GM23248 (cell line): ENCODE measurements around the gene ANKS1B. TPM values are rescaled to one million over a fixed set of nuclear protein-coding genes. Genes with fewer than 3 reads are reported as not detected.

Experiments used
- DNase-seq: peaks from one replicate; pipeline ENCODE4 v3.0.0-alpha.2; 2015
- H2AFZ ChIP-seq: fragments of 200-600 bp; sonication (generic); 2 replicates; pipeline ENCODE4 v1.6.1; 2016; ENCODE audit warnings: antibody characterized with exemption
- H3F3A ChIP-seq: fragments of 200-600 bp; sonication (generic); 2 replicates; pipeline ENCODE4 v1.6.1; 2016; ENCODE audit warnings: mild to moderate bottlenecking, antibody characterized with exemption, mixed run types; ENCODE audit not compliant: insufficient read depth
- H3K27ac ChIP-seq: fragments of 200-600 bp; sonication (generic); 2 replicates; pipeline ENCODE4 v1.5.1; 2016; ENCODE audit warnings: mild to moderate bottlenecking
- H3K27me3 ChIP-seq: fragments of 200-600 bp; sonication (generic); replicated peaks from 2 replicates; pipeline ENCODE4 v1.6.1; 2016; ENCODE audit warnings: mild to moderate bottlenecking; ENCODE audit not compliant: insufficient read depth
- H3K36me3 ChIP-seq: fragments of 200-600 bp; sonication (generic); 2 replicates; pipeline ENCODE4 v1.6.1; 2016; ENCODE audit warnings: low read depth, mild to moderate bottlenecking
- H3K4me1 ChIP-seq: fragments of 200-600 bp; sonication (generic); 2 replicates; pipeline ENCODE4 v1.6.1; 2016; ENCODE audit warnings: mild to moderate bottlenecking; ENCODE audit not compliant: insufficient read depth
- H3K4me2 ChIP-seq: fragments of 200-600 bp; sonication (generic); one replicate; pipeline ENCODE4 v1.6.1; 2016; ENCODE audit warnings: mild to moderate bottlenecking; ENCODE audit not compliant: unreplicated experiment
- H3K4me3 ChIP-seq: fragments of 200-600 bp; sonication (generic); 2 replicates; pipeline ENCODE4 v1.5.1; 2016; ENCODE audit warnings: mild to moderate bottlenecking
- H3K79me2 ChIP-seq: fragments of 200-600 bp; sonication (generic); 2 replicates; pipeline ENCODE4 v1.6.1; 2016; ENCODE audit warnings: mild to moderate bottlenecking; ENCODE audit not compliant: insufficient read depth
- H3K9ac ChIP-seq: fragments of 200-600 bp; sonication (generic); 2 replicates; pipeline ENCODE4 v1.6.1; 2016; ENCODE audit warnings: mild to moderate bottlenecking
- H3K9me2 ChIP-seq: fragments of 200-600 bp; sonication (generic); 2 replicates; pipeline ENCODE4 v1.6.1; 2016; ENCODE audit warnings: mixed run types, mild to moderate bottlenecking, moderate library complexity; ENCODE audit not compliant: insufficient read depth
- H3K9me3 ChIP-seq: fragments of 200-600 bp; sonication (generic); one replicate; pipeline ENCODE4 v1.6.1; 2017; ENCODE audit warnings: low read depth
- H4K20me1 ChIP-seq: fragments of 200-600 bp; sonication (generic); 2 replicates; pipeline ENCODE4 v1.6.0; 2016; ENCODE audit not compliant: insufficient read depth
- EZH2 ChIP-seq: fragments of 200-600 bp; sonication (generic); IDR thresholded peaks from 2 replicates; pipeline ENCODE4 v1.6.1; 2018; ENCODE audit warnings: antibody characterized with exemption, mild to moderate bottlenecking; ENCODE audit not compliant: insufficient read depth, poor library complexity, severe bottlenecking
- EZH2phosphoT487 ChIP-seq: fragments of 200-600 bp; sonication (generic); IDR thresholded peaks from 2 replicates; pipeline ENCODE4 v1.6.1; 2018; ENCODE audit warnings: antibody characterized with exemption, moderate library complexity, mild to moderate bottlenecking, low read depth; ENCODE audit not compliant: insufficient read depth
- WGBS, 2 experiments: methylation state at CpG; one replicate each; pipeline ENCODE4 v1.1.6; 2015 to 2017; ENCODE audit warnings: low lambda C conversion rate in 2 of 2, low coverage in 1 of 2; ENCODE audit errors: missing lambda C conversion rate in 2 of 2; 5-methylcytosine and 5-hydroxymethylcytosine counted together
- in situ Hi-C: fragments of 300-500 bp; cut with MboI; formaldehyde crosslinking; loops from 2 replicates; pipeline ENCODE4 v1.15.0; 2020
- polyA plus RNA-seq: library from polyadenylated mRNA; unstranded; fragments of >200 nt; fragmentation: Nextera tagmentation; extraction: Ambion mirVana; gene quantifications from 2 replicates; pipeline ENCODE4 v1.2.1, GENCODE V29; 2016
- total RNA-seq: library from RNA; depleted of rRNA; stranded (reverse); fragments of >200 nt; shearing (Covaris generic); gene quantifications from 2 replicates; pipeline ENCODE4 v1.2.3, GENCODE V29; 2014

ANKS1B gene
- total and polyA plus RNA-seq, 2 experiments from 2014 or later: not detected

DNA sequence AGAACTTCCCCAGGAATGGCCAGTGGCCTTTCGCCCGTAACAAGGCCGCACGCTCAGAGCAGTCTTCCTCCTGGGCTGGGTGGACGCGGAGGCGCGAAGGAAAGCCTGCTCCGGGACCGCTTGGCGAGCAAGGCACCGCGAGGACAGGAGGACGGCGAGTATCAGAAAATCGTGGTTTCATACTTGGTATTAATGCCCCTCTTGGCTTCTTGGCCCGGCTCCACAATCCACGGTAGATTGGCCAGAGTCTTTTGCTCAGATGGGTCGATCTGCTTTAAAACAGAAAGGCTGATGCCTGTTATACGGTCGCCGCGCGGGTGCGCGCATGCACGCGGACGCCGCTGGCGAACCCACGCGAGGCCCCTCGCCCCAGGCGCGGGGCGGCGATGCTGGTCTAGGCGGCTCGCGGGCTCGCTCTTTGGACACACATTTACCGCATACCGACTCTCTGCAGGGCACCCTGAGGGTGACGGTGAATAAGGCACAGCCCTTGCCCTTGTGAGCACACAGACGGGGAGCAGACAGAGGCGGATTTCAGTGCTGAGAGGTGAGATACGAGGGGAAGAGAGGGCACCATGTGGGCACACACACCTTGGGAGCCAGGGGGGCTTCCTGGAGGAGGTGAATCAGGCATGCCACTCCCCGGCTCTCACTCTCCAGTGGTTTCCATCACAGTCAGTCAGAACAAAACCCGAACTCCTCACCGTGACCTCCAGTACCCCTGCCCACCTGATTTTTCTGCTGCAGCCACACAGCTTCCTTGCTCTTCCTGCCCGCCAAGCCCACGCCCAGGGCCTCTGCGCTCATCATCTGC, 1239.0 kb downstream of the ANKS1B start:
- no peak overlapping the region for H3K27ac ChIP-seq
- H3K9me3 ChIP-seq: no peaks in the 10 kb centered on the region
- peak; percentile 53 for DNase-seq
- no peaks in the 10 kb centered on the region for H3K79me2 ChIP-seq
- peak overlapping the region; percentile 91 for H3K4me2 ChIP-seq
- H3K36me3 ChIP-seq: no peaks in the 10 kb centered on the region
- in situ Hi-C loops: no loop called here
- H4K20me1 ChIP-seq: no peaks in the 10 kb centered on the region
- peak overlapping the region; percentile 59 for H3K9ac ChIP-seq
- no peaks in the 10 kb centered on the region for H3K27me3 ChIP-seq
- TF ChIP-seq EZH2phosphoT487 (no peak), EZH2 (no peak)
- H3F3A ChIP-seq: 0 out of 2 replicates have a peak, but pooled peaks cover 3% of the 10 kb centered on the region
- peak overlapping the region; percentile 74 for H3K4me3 ChIP-seq
- peak overlapping the region; percentile 86 for H2AFZ ChIP-seq
- WGBS, 2 experiments: 11 to 12% methylated on average over 53 to 54 of the region's 54 CpGs
- H3K9me2 ChIP-seq: no peaks in the 10 kb centered on the region
- no peaks in the 10 kb centered on the region for H3K4me1 ChIP-seq

- 90 to 91% methylated on average over 3 of the region's 3 CpGs for WGBS, 2 experiments
- no peak overlapping the region for H3K27ac ChIP-seq
- H3F3A ChIP-seq: 0 out of 2 replicates have a peak, but pooled peaks cover 4% of the 10 kb centered on the region
- in situ Hi-C loops: no loop called here
- H4K20me1 ChIP-seq: no peaks in the 10 kb centered on the region
- H3K27me3 ChIP-seq: no peaks in the 10 kb centered on the region
- H2AFZ ChIP-seq: no peak overlapping the region
- H3K36me3 ChIP-seq: no peaks in the 10 kb centered on the region
- no peak overlapping the region for H3K4me2 ChIP-seq
- no peaks in the 10 kb centered on the region for H3K4me1 ChIP-seq
- no peaks in the 10 kb centered on the region for H3K9me2 ChIP-seq
- no peaks in the 10 kb centered on the region for H3K9me3 ChIP-seq
- no peak for TF ChIP-seq EZH2phosphoT487
- TF ChIP-seq EZH2: no peak
- no peak overlapping the region for H3K4me3 ChIP-seq
- H3K79me2 ChIP-seq: no peaks in the 10 kb centered on the region
- DNase-seq: no peak
- no peak overlapping the region for H3K9ac ChIP-seq
These were observed 1240.1 kb downstream of the ANKS1B start for GRCh38 chr12:98744680-98745079.

DNA sequence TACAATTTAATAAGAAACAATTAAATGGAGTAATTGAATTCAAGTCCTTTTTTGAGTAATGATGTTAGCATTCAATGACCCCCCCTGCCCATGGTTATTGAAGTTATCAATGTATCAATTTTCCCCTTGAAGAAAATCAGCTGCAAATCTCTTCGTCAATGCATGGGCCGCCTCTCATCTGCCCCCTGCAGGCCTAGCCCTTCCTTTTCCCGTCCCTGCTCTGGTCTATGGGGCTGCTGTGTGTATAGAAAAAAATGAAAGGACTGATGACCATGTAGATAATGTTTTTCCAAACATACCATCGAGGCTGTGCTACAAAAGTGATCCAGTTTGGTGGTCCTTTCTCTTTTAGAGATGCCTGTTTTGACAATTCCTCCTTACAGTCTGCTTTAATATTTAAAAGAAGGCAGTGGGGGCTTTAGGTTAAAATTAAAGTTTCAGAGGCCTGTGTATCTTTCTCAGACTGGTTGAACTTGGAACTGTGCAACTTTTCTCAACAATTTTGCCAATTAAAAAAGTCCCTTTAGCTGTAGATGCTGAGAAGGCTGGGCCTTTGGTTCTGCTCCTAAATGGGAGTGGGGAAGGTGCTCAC, 1241.3 kb downstream of the ANKS1B start:
- H3K4me2 ChIP-seq: no peak overlapping the region
- H3K9me3 ChIP-seq: no peaks in the 10 kb centered on the region
- H2AFZ ChIP-seq: no peak overlapping the region
- TF ChIP-seq EZH2 (no peak), EZH2phosphoT487 (no peak)
- 0 out of 2 replicates have a peak, but pooled peaks cover 4% of the 10 kb centered on the region for H3F3A ChIP-seq
- H3K79me2 ChIP-seq: no peaks in the 10 kb centered on the region
- H3K9me2 ChIP-seq: no peaks in the 10 kb centered on the region
- H3K4me1 ChIP-seq: no peaks in the 10 kb centered on the region
- H3K36me3 ChIP-seq: no peaks in the 10 kb centered on the region
- no peaks in the 10 kb centered on the region for H3K27me3 ChIP-seq
- H3K9ac ChIP-seq: no peak overlapping the region
- no peaks in the 10 kb centered on the region for H4K20me1 ChIP-seq
- H3K4me3 ChIP-seq: no peak overlapping the region
- peak; percentile 26 for DNase-seq
- 71 to 81% methylated on average over 4 of the region's 4 CpGs for WGBS, 2 experiments
- H3K27ac ChIP-seq: no peak overlapping the region
- in situ Hi-C loops: no loop called here

GRCh38 chr12:98741556-98742265, 1243.0 kb downstream of the ANKS1B start:
- Histone ChIP-seq H3K4me1 (no peaks in the 10 kb centered on the region), H3K79me2 (no peaks in the 10 kb centered on the region), H4K20me1 (no peaks in the 10 kb centered on the region), H3K9me2 (no peaks in the 10 kb centered on the region), H3K27me3 (no peaks in the 10 kb centered on the region), H3F3A (peaks cover 10% of the 10 kb centered on the region; the same call in 1 of the 2 replicates), H2AFZ (no peak overlapping the region), H3K9me3 (no peaks in the 10 kb centered on the region), H3K9ac (no peak overlapping the region), H3K4me2 (no peak overlapping the region), H3K36me3 (no peaks in the 10 kb centered on the region), H3K27ac (no peak overlapping the region), H3K4me3 (no peak overlapping the region)
- TF ChIP-seq EZH2 (no peak), EZH2phosphoT487 (no peak)
- no peak for DNase-seq
- in situ Hi-C loops: no loop called here
- WGBS, 2 experiments: 59% methylated on average over 12 of the region's 12 CpGs
